ENCODE measurements around the gene IL17B.

The IL17B gene

GRCh38 chr5:149340920-149341319 lies 38.2 kb downstream of the IL17B start:
- no peak for DNase-seq (ENCODE audit: low read depth, low spot score)
- H3K4me3 ChIP-seq (ENCODE audit: low read length), result no peak overlapping the region

- H3K4me3 ChIP-seq (ENCODE audit: low read length), result no peak overlapping the region
- no peak for DNase-seq (ENCODE audit: low read depth, low spot score)
Observed at GRCh38 chr5:149338364-149338763, 40.7 kb downstream of the IL17B start.

- no peak overlapping the region for H3K4me3 ChIP-seq (ENCODE audit: low read length)
- no peak for DNase-seq (ENCODE audit: low read depth, low spot score)
Observed at GRCh38 chr5:149337736-149338135, 41.4 kb downstream of the IL17B start.

- H3K4me3 ChIP-seq (ENCODE audit: low read length), result no peak overlapping the region
- DNase-seq (ENCODE audit: low read depth, low spot score), result no peak
Observed at GRCh38 chr5:149333711-149334443, 45.2 kb downstream of the IL17B start.

GRCh38 chr5:149328177-149328576 lies 50.9 kb downstream of the IL17B start:
- DNase-seq (ENCODE audit: low read depth, low spot score), result no peak
- no peak overlapping the region for H3K4me3 ChIP-seq (ENCODE audit: low read length)

- no peak for DNase-seq (ENCODE audit: low read depth, low spot score)
- no peak overlapping the region for H3K4me3 ChIP-seq (ENCODE audit: low read length)
Observed at GRCh38 chr5:149326611-149327010, 52.5 kb downstream of the IL17B start.

- no peak for DNase-seq (ENCODE audit: low read depth, low spot score)
- H3K4me3 ChIP-seq (ENCODE audit: low read length), result no peak overlapping the region
Observed at GRCh38 chr5:149325894-149326293, 53.2 kb downstream of the IL17B start.

GRCh38 chr5:149325166-149325735 lies 53.8 kb downstream of the IL17B start:
- DNase-seq (ENCODE audit: low read depth, low spot score), result no peak
- H3K4me3 ChIP-seq (ENCODE audit: low read length), result no peak overlapping the region

GRCh38 chr5:149324641-149325040 lies 54.5 kb downstream of the IL17B start:
- DNase-seq (ENCODE audit: low read depth, low spot score), result no peak
- no peak overlapping the region for H3K4me3 ChIP-seq (ENCODE audit: low read length)

Data from Jurkat, Clone E6-1 (cell line).